WTC11 (cell line): ENCODE measurements around the gene DISC1.

Source experiments
- ATF1 ChIP-seq: sonication (generic); formaldehyde crosslinking; IDR thresholded peaks from 2 replicates; pipeline ENCODE4 v1.8.1; 2023; ENCODE audit warnings: mild to moderate bottlenecking, moderate library complexity, missing genetic modification reagents
- CTCF ChIP-seq: fragments of 200-600 bp; IDR thresholded peaks from 2 replicates; pipeline ENCODE4 v1.8.0; 2022; ENCODE audit warnings: antibody characterized with exemption
- ERG ChIP-seq: fragments of 250-450 bp; sonication (Bioruptor Pico); IDR thresholded peaks from 2 replicates; pipeline ENCODE4 v1.8.0; 2021; ENCODE audit warnings: mild to moderate bottlenecking
- NFE2L1 ChIP-seq: sonication (generic); formaldehyde crosslinking; IDR thresholded peaks from 2 replicates; pipeline ENCODE4 v1.8.1; 2023; ENCODE audit warnings: missing genetic modification reagents
- NR3C1 ChIP-seq: sonication (generic); formaldehyde crosslinking; conservative IDR thresholded peaks from 2 replicates; pipeline ENCODE4 v1.8.1; 2023; ENCODE audit warnings: low read depth, mild to moderate bottlenecking, missing genetic modification reagents
- SOX15 ChIP-seq: fragments of 250-450 bp; sonication (Bioruptor Pico); IDR thresholded peaks from 2 replicates; pipeline ENCODE4 v1.9.0; 2021; ENCODE audit warnings: mild to moderate bottlenecking
- TCF7 ChIP-seq: sonication (generic); formaldehyde crosslinking; IDR thresholded peaks from 2 replicates; pipeline ENCODE4 v1.8.0; 2022; ENCODE audit warnings: mild to moderate bottlenecking, low read depth, missing genetic modification reagents, moderate library complexity
- TEAD4 ChIP-seq: sonication (generic); formaldehyde crosslinking; IDR thresholded peaks from 2 replicates; pipeline ENCODE4 v1.8.0; 2022; ENCODE audit warnings: mild to moderate bottlenecking, missing genetic modification reagents
- USF2 ChIP-seq: sonication (generic); formaldehyde crosslinking; IDR thresholded peaks from 2 replicates; pipeline ENCODE4 v1.8.1; 2023; ENCODE audit warnings: mild to moderate bottlenecking, missing genetic modification reagents, moderate library complexity
- ZNF263 ChIP-seq: sonication (generic); formaldehyde crosslinking; IDR thresholded peaks from 2 replicates; pipeline ENCODE4 v1.8.1; 2022; ENCODE audit warnings: low read depth, mild to moderate bottlenecking, moderate library complexity, missing genetic modification reagents
- TF ChIP-seq, protein P1 (sequence below): fragments of 250-450 bp; sonication (Bioruptor Pico); IDR thresholded peaks from 2 replicates; pipeline ENCODE4 v1.9.0; 2021; ENCODE audit warnings: mild to moderate bottlenecking
- TF ChIP-seq, protein P2 (sequence below): sonication (generic); formaldehyde crosslinking; IDR thresholded peaks from 2 replicates; pipeline ENCODE4 v1.8.0; 2022; ENCODE audit warnings: mild to moderate bottlenecking, missing genetic modification reagents
- TF ChIP-seq, protein P3 (sequence below): sonication (generic); formaldehyde crosslinking; IDR thresholded peaks from 2 replicates; pipeline ENCODE4 v1.8.1; 2022; ENCODE audit warnings: mild to moderate bottlenecking, moderate library complexity, missing genetic modification reagents

GRCh38 chr1:231768416-231768815 is 141.8 kb downstream of the DISC1 start:
- TF ChIP-seq USF2 (CRISPR knock-in tag) (no peak), ERG (CRISPR knock-in tag) (no peak), CTCF (no peak), ZNF263 (no peak), NR3C1 (CRISPR knock-in tag) (no peak), TCF7 (no peak), TEAD4 (no peak), NFE2L1 (CRISPR knock-in tag) (no peak), SOX15 (CRISPR knock-in tag) (no peak), ATF1 (CRISPR knock-in tag) (no peak)
- TF ChIP-seq, protein P1, sequence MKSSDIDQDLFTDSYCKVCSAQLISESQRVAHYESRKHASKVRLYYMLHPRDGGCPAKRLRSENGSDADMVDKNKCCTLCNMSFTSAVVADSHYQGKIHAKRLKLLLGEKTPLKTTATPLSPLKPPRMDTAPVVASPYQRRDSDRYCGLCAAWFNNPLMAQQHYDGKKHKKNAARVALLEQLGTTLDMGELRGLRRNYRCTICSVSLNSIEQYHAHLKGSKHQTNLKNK (CRISPR knock-in tag) = no peak
- TF ChIP-seq, protein P2, sequence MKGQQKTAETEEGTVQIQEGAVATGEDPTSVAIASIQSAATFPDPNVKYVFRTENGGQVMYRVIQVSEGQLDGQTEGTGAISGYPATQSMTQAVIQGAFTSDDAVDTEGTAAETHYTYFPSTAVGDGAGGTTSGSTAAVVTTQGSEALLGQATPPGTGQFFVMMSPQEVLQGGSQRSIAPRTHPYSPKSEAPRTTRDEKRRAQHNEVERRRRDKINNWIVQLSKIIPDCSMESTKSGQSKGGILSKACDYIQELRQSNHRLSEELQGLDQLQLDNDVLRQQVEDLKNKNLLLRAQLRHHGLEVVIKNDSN (CRISPR knock-in tag) = no peak
- TF ChIP-seq, protein P3, sequence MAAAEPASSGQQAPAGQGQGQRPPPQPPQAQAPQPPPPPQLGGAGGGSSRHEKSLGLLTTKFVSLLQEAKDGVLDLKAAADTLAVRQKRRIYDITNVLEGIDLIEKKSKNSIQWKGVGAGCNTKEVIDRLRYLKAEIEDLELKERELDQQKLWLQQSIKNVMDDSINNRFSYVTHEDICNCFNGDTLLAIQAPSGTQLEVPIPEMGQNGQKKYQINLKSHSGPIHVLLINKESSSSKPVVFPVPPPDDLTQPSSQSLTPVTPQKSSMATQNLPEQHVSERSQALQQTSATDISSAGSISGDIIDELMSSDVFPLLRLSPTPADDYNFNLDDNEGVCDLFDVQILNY = no peak
